Activated naive CD8-positive, alpha-beta T cell (primary cell): ENCODE measurements around the gene TM4SF5.

ENCODE experiments used
- H3K27ac Mint-ChIP-seq: one replicate; pipeline ENCODE4 v1.8.0; 2021; ENCODE audit warnings: mixed read lengths
- H3K27me3 Mint-ChIP-seq: one replicate; pipeline ENCODE4 v1.8.0; 2021; ENCODE audit warnings: mixed read lengths
- H3K36me3 Mint-ChIP-seq: one replicate; pipeline ENCODE4 v1.8.0; 2021; ENCODE audit warnings: mixed read lengths
- H3K4me1 Mint-ChIP-seq: one replicate; pipeline ENCODE4 v1.8.0; 2021; ENCODE audit warnings: low read depth, mixed read lengths
- H3K4me3 Mint-ChIP-seq: one replicate; pipeline ENCODE4 v1.8.0; 2021; ENCODE audit warnings: mild to moderate bottlenecking, mixed read lengths
- H3K9me3 Mint-ChIP-seq: one replicate; pipeline ENCODE4 v1.8.0; 2021; ENCODE audit warnings: low read depth, mixed read lengths

The TM4SF5 gene

DNA sequence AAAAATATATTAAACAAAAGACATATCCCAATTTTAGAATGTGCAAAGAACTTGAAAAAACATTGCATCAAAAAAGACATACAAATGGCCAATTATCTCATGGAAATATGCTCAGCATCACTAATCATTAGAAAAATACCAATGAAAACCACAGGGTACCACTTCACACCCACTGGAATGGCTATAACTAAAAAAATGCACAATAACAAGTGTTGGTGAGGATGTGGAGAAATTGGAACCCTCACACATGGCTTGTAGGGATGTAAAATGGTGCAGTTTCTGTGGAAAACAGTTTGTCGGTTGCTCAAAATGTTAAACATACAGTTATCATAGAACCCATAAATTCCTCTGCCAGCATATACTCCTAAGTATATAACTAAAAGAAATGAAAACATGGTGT, 23.5 kb downstream of the TM4SF5 start:
- H3K27ac Mint-ChIP-seq, result peak overlapping the region; percentile 100
- no peaks in the 10 kb centered on the region for H3K9me3 Mint-ChIP-seq
- no peaks in the 10 kb centered on the region for H3K27me3 Mint-ChIP-seq
- peaks cover 2% of the 10 kb centered on the region for H3K36me3 Mint-ChIP-seq
- H3K4me1 Mint-ChIP-seq, result peaks cover 19% of the 10 kb centered on the region
- peak overlapping the region; percentile 27 for H3K4me3 Mint-ChIP-seq

DNA sequence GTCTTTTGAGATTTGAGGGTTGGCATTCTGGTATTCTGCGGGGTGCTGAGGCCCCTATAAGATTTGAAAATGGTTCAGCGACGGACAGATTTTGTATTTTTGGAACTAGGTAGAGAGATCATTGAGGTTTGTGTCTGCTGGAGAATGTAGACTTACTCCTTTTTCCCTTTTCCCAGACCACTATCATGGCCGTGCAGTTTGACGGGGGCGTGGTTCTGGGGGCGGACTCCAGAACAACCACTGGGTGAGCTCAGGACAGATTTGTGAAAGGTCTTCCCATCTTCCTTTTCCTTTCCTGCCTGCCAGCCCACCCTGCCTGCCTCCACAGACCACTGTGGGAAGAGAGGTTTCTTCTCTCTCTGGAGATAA, 24.9 kb downstream of the TM4SF5 start:
- peaks cover 12% of the 10 kb centered on the region for H3K4me1 Mint-ChIP-seq
- no peaks in the 10 kb centered on the region for H3K9me3 Mint-ChIP-seq
- peak overlapping the region; percentile 100 for H3K27ac Mint-ChIP-seq
- H3K36me3 Mint-ChIP-seq, result peaks cover 2% of the 10 kb centered on the region
- no peaks in the 10 kb centered on the region for H3K27me3 Mint-ChIP-seq
- H3K4me3 Mint-ChIP-seq, result peak overlapping the region; percentile 100

- peaks cover 11% of the 10 kb centered on the region for H3K4me1 Mint-ChIP-seq
- no peaks in the 10 kb centered on the region for H3K9me3 Mint-ChIP-seq
- no peaks in the 10 kb centered on the region for H3K27me3 Mint-ChIP-seq
- no peak overlapping the region for H3K4me3 Mint-ChIP-seq
- H3K27ac Mint-ChIP-seq, result no peak overlapping the region
- peaks cover 2% of the 10 kb centered on the region for H3K36me3 Mint-ChIP-seq
These were observed 28.9 kb downstream of the TM4SF5 start for GRCh38 chr17:4800462-4801196.

DNA sequence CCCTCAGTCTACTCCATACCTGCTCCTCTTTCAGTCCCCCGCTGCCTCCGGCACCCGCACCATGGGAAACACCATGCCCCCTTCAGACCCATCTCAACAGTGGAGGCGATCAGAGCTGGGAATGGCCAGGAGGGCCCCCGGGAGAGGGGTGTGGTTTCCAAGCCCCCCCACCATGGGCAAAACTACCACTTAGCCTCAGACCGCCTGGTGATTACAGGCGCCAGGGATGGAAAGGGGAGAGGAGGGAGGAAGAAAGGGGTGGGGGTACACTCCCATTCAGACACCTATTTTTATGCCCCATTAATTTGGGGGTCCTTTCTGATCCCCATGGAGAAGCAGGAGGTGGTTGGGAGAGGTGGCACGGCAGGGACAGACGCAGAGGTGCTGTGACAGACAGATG, 30.5 kb downstream of the TM4SF5 start, which contains the start of gene C17orf114:
Gene C17orf114, minus strand, starts transcription at position 101 of the 400 bp plus-strand sequence.
- Mint-ChIP-seq H3K27ac (no peak within 1 kb of the TSS), H3K27me3 (no peaks in the 10 kb centered on the region), H3K36me3 (no peaks in the 10 kb centered on the region), H3K9me3 (no peaks in the 10 kb centered on the region), H3K4me3 (no peak within 1 kb of the TSS), H3K4me1 (peaks cover 8% of the 10 kb centered on the region)

- H3K9me3 Mint-ChIP-seq, result no peaks in the 10 kb centered on the region
- H3K27me3 Mint-ChIP-seq, result no peaks in the 10 kb centered on the region
- H3K4me1 Mint-ChIP-seq, result peaks cover 14% of the 10 kb centered on the region
- peak overlapping the region; percentile 46 for H3K27ac Mint-ChIP-seq
- H3K36me3 Mint-ChIP-seq, result no peaks in the 10 kb centered on the region
- peak overlapping the region; percentile 83 for H3K4me3 Mint-ChIP-seq
These were observed 34.7 kb downstream of the TM4SF5 start for GRCh38 chr17:4806456-4806776.

- peak within 1 kb of the TSS; percentile 46 for H3K27ac Mint-ChIP-seq
- peak within 1 kb of the TSS; percentile 83 for H3K4me3 Mint-ChIP-seq
- H3K27me3 Mint-ChIP-seq, result no peaks in the 10 kb centered on the region
- peaks cover 14% of the 10 kb centered on the region for H3K4me1 Mint-ChIP-seq
- no peaks in the 10 kb centered on the region for H3K9me3 Mint-ChIP-seq
- H3K36me3 Mint-ChIP-seq, result no peaks in the 10 kb centered on the region
These were observed 35.3 kb downstream of the TM4SF5 start, which contains the start of gene PLD2 for GRCh38 chr17:4806777-4807604. Gene PLD2, plus strand, starts transcription at chr17:4807152. Its CDS starts 621 bp downstream, at chr17:4807773.

DNA sequence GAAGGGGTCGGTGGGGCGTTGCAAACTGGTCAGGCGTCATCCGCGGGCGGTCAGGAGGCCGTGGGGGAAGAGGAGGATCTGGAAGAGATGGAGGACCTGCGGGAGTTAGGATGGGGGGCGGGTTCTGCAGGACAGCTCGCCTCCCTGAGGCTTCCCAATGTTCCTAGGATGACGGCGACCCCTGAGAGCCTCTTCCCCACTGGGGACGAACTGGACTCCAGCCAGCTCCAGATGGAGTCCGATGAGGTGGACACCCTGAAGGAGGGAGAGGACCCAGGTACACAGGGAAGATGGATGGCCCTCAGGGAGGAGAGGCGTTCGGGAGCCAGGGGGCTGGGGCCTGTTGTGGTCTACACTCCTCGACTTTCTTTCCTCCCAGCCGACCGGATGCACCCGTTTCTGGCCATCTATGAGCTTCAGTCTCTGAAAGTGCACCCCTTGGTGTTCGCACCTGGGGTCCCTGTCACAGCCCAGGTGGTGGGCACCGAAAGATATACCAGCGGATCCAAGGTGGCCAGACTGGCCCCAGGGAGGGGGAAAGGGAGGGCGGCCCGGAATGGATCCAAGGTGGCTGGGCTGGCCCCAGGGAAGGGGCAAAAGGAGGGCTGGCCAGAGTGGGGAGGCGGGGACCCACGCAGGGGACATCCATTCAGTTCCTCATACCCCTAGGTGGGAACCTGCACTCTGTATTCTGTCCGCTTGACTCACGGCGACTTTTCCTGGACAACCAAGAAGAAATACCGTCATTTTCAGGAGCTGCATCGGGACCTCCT, 36.1 kb downstream of the TM4SF5 start:
- H3K9me3 Mint-ChIP-seq, result no peaks in the 10 kb centered on the region
- no peaks in the 10 kb centered on the region for H3K27me3 Mint-ChIP-seq
- peaks cover 14% of the 10 kb centered on the region for H3K4me1 Mint-ChIP-seq
- H3K4me3 Mint-ChIP-seq, result peak overlapping the region; percentile 77
- H3K27ac Mint-ChIP-seq, result no peak overlapping the region
- peaks cover 2% of the 10 kb centered on the region for H3K36me3 Mint-ChIP-seq

- Mint-ChIP-seq H3K27ac (no peak overlapping the region), H3K9me3 (no peaks in the 10 kb centered on the region), H3K4me1 (peaks cover 14% of the 10 kb centered on the region), H3K27me3 (no peaks in the 10 kb centered on the region), H3K4me3 (peak overlapping the region; percentile 77), H3K36me3 (peaks cover 2% of the 10 kb centered on the region)
These were observed 36.7 kb downstream of the TM4SF5 start for GRCh38 chr17:4808378-4808767.

- Mint-ChIP-seq H3K27me3 (no peaks in the 10 kb centered on the region), H3K4me1 (peaks cover 14% of the 10 kb centered on the region), H3K36me3 (peaks cover 2% of the 10 kb centered on the region), H3K4me3 (no peak overlapping the region), H3K9me3 (no peaks in the 10 kb centered on the region), H3K27ac (no peak overlapping the region)
These were observed 39.1 kb downstream of the TM4SF5 start for GRCh38 chr17:4810696-4811290.

DNA sequence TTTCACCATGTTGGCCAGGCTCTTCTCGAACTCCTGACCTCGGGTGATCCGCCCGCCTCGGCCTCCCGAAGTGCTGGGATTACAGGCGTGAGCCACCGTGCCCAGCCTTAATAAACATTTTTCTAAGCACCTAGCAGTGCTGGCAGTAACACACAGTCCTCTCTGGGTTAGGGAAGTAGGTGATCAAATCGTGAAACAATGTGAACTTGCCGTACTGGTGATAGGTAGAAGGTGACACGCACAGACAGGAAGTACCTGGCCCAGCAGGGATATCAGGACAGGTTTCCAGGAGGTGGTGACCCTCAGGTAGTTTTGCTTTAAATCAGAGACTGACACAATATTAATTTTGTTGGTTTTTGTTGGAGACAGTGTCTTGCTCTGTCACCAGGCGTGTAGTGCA, 39.8 kb downstream of the TM4SF5 start:
- Mint-ChIP-seq H3K36me3 (peaks cover 2% of the 10 kb centered on the region), H3K27me3 (no peaks in the 10 kb centered on the region), H3K4me1 (peaks cover 8% of the 10 kb centered on the region), H3K9me3 (no peaks in the 10 kb centered on the region), H3K4me3 (no peak overlapping the region), H3K27ac (no peak overlapping the region)

GRCh38 chr17:4812690-4813089, 41.0 kb downstream of the TM4SF5 start:
- Mint-ChIP-seq H3K4me3 (no peak overlapping the region), H3K36me3 (peaks cover 2% of the 10 kb centered on the region), H3K27me3 (no peaks in the 10 kb centered on the region), H3K9me3 (no peaks in the 10 kb centered on the region), H3K27ac (no peak overlapping the region), H3K4me1 (peaks cover 8% of the 10 kb centered on the region)

DNA sequence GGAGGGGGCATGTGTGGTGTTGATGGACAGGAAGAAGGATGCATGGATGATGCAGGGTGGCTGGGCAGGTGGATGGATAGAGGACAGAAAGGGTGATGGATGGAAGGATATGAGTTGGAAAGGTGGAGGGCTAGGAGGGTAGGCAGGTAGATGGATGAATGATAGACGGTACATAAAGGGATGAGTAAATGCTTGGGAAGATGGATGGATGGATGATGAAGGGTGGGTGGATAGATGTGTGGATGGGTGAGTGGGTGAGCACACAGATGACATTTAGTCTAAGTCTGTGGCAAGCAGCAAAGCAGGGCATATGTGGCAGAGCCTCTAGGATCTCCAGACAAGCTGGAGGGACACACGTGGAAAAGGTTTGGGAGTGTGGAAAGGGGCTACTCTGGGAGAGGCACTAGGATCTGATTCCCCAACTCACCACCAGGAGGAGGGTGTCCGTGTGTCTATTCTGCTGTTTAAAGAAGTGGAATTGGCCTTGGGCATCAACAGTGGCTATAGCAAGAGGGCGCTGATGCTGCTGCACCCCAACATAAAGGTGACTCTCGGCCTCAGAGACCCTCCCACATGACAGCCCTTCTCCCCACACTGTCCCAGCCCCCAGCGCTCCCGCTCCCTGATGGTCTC, 43.5 kb downstream of the TM4SF5 start:
- Mint-ChIP-seq H3K4me1 (peaks cover 1% of the 10 kb centered on the region), H3K4me3 (no peak overlapping the region), H3K9me3 (no peaks in the 10 kb centered on the region), H3K27me3 (no peaks in the 10 kb centered on the region), H3K27ac (no peak overlapping the region), H3K36me3 (peaks cover 2% of the 10 kb centered on the region)

GRCh38 chr17:4816826-4817225, 45.1 kb downstream of the TM4SF5 start:
- Mint-ChIP-seq H3K4me1 (no peaks in the 10 kb centered on the region), H3K27me3 (no peaks in the 10 kb centered on the region), H3K36me3 (peaks cover 2% of the 10 kb centered on the region), H3K27ac (no peak overlapping the region), H3K9me3 (no peaks in the 10 kb centered on the region), H3K4me3 (no peak overlapping the region)

DNA sequence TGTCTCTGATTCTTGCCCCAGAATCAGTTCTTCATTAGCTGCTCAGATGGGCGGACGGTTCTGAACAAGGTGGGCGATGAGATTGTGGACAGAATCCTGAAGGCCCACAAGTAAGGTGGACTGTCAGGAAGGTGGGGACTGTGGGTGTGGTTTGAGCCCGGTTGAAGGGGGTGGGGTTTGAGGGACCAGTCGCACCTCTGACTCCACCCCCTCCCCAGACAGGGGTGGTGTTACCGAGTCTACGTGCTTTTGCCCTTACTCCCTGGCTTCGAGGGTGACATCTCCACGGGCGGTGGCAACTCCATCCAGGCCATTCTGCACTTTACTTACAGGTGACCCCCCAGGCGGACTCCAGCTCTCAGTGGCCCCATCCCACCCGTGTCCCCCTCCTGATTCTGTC, 46.6 kb downstream of the TM4SF5 start:
- H3K4me1 Mint-ChIP-seq, result no peaks in the 10 kb centered on the region

More for the DNA sequence above, 46.6 kb downstream of the TM4SF5 start:
- Mint-ChIP-seq H3K9me3 (no peaks in the 10 kb centered on the region), H3K4me3 (no peak overlapping the region), H3K27ac (no peak overlapping the region), H3K36me3 (no peaks in the 10 kb centered on the region), H3K27me3 (no peaks in the 10 kb centered on the region)
